ENCODE data around the gene AMN. TPM values are rescaled to one million over a fixed set of nuclear protein-coding genes. Genes with fewer than 3 reads are reported as not detected.

AMN gene
- total RNA-seq, 2 experiments from 2014 or later = 0.35 to 5.6 TPM

DNA sequence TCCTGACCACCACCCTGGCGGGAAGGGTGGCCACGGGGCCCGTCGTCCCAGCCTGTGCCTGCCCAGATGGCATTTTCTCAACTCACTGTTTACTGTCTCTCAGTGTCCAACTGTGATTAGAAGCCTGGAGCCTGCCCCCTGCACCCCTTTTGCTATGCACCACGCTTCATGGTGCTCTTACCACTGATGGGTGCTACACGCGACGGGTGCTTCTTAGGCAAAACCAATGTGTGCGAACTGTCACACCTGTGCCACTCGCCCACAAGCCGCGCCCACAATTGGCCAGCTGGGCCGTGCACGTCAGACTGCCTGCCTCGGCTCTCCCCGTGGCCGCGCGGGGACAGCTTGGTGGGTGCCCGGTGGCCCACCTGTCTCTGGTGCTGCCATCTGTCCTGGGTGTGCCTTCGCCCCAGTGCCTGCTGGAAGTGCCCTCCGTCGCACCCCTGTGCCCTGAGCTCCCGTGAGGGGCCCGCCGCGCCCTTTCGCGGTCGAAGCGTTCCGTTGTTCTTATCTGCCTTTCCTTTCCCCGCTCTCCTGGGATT is 15.1 kb upstream of the AMN start:
- Histone ChIP-seq H3K9me2 (ENCODE audit: insufficient read depth, low read length) (no peaks in the 10 kb centered on the region), H3K79me2 (ENCODE audit: insufficient read depth, low read depth, low read length) (no peaks in the 10 kb centered on the region), H3K36me3 (ENCODE audit: insufficient read depth, low read length) (no peaks in the 10 kb centered on the region), H4K20me1 (ENCODE audit: insufficient read depth, low read length) (peaks cover 3% of the 10 kb centered on the region; the same call in 1 of the 2 replicates), H2AFZ (ENCODE audit: low read length) (no peak overlapping the region), H3K9me3 (ENCODE audit: low read length) (no peaks in the 10 kb centered on the region), H3K4me1 (ENCODE audit: insufficient read depth, low read length, poor library complexity, severe bottlenecking) (peaks cover 5% of the 10 kb centered on the region), H3K4me2 (ENCODE audit: low read length) (no peak overlapping the region), H3K4me3 (ENCODE audit: low read depth, low read length, poor library complexity, severe bottlenecking) (no peak overlapping the region), H3K27ac (ENCODE audit: low read depth, low read length, poor library complexity, severe bottlenecking) (no peak overlapping the region)
- no TSS peak for BruUV-seq (replicated peaks)
- DNase-seq (ENCODE audit: low spot score) = no peak
- TF ChIP-seq EZH2phosphoT487 (IDR thresholded peaks at IDR 0.05; ENCODE audit: borderline replicate concordance, low read depth, low read length) = no peak
- TF ChIP-seq, protein P1, sequence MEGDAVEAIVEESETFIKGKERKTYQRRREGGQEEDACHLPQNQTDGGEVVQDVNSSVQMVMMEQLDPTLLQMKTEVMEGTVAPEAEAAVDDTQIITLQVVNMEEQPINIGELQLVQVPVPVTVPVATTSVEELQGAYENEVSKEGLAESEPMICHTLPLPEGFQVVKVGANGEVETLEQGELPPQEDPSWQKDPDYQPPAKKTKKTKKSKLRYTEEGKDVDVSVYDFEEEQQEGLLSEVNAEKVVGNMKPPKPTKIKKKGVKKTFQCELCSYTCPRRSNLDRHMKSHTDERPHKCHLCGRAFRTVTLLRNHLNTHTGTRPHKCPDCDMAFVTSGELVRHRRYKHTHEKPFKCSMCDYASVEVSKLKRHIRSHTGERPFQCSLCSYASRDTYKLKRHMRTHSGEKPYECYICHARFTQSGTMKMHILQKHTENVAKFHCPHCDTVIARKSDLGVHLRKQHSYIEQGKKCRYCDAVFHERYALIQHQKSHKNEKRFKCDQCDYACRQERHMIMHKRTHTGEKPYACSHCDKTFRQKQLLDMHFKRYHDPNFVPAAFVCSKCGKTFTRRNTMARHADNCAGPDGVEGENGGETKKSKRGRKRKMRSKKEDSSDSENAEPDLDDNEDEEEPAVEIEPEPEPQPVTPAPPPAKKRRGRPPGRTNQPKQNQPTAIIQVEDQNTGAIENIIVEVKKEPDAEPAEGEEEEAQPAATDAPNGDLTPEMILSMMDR (conservative IDR thresholded peaks at IDR 0.05; ENCODE audit: low read length) = no peak
- intact Hi-C loops (cut with micrococcal nuclease; ENCODE audit: unreplicated experiment) = no loop called here
- ChIA-PET CTCF (ENCODE audit: unreplicated experiment) (no interaction called here), POLR2A (no interaction called here)

DNA sequence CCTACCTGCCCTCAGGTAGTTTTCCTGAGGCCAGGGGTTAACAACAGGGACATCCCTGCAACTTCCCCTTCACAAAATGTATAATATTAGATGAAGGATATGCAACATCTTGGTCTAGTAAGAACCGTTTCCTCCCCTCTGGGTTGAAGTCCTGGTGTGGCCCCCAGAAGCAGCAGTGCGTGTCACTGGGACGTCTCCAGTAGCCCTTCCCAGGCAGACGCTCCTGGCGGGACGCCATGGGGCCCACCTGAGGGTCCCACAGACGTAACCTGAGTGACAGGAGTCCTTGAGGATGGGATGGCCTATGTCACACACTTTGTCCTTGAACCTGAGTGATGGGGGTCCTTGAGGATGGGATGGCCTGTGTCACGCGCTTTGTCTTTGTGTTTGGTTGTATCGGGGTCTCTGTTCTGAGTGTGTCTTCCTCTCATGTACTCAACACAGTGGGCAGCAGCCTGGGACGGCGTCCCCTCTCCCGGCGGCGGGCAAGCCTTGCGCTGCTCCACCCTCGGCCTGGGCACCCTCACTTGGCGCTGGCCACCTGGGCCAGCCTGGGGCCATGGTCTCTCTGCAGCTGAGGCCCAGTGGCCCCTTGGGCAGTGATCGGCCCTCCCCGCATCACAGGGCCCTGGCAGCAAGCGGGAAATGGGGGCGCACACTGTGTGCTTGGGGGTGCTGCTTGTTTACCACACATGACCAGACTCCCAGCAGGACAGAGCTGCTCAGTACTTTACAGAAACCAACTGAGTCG is 14.3 kb upstream of the AMN start:
- Histone ChIP-seq H3K4me1 (ENCODE audit: insufficient read depth, low read length, poor library complexity, severe bottlenecking) (no peaks in the 10 kb centered on the region), H3K4me2 (ENCODE audit: low read length) (no peak overlapping the region), H2AFZ (ENCODE audit: low read length) (no peak overlapping the region), H3K4me3 (ENCODE audit: low read depth, low read length, poor library complexity, severe bottlenecking) (no peak overlapping the region), H3K9me2 (ENCODE audit: insufficient read depth, low read length) (no peaks in the 10 kb centered on the region), H3K79me2 (ENCODE audit: insufficient read depth, low read depth, low read length) (no peaks in the 10 kb centered on the region), H3K27ac (ENCODE audit: low read depth, low read length, poor library complexity, severe bottlenecking) (no peak overlapping the region), H3K9me3 (ENCODE audit: low read length) (no peaks in the 10 kb centered on the region), H4K20me1 (ENCODE audit: insufficient read depth, low read length) (no peaks in the 10 kb centered on the region), H3K36me3 (ENCODE audit: insufficient read depth, low read length) (no peaks in the 10 kb centered on the region)
- TF ChIP-seq, protein P1 (conservative IDR thresholded peaks at IDR 0.05; ENCODE audit: low read length) = no peak
- no peak for TF ChIP-seq EZH2phosphoT487 (IDR thresholded peaks at IDR 0.05; ENCODE audit: borderline replicate concordance, low read depth, low read length)
- no TSS peak for BruUV-seq (replicated peaks)
- no peak for DNase-seq (ENCODE audit: low spot score)
- ChIA-PET POLR2A (no interaction called here), CTCF (ENCODE audit: unreplicated experiment) (no interaction called here)
- intact Hi-C loops (cut with micrococcal nuclease; ENCODE audit: unreplicated experiment) = no loop called here

DNA sequence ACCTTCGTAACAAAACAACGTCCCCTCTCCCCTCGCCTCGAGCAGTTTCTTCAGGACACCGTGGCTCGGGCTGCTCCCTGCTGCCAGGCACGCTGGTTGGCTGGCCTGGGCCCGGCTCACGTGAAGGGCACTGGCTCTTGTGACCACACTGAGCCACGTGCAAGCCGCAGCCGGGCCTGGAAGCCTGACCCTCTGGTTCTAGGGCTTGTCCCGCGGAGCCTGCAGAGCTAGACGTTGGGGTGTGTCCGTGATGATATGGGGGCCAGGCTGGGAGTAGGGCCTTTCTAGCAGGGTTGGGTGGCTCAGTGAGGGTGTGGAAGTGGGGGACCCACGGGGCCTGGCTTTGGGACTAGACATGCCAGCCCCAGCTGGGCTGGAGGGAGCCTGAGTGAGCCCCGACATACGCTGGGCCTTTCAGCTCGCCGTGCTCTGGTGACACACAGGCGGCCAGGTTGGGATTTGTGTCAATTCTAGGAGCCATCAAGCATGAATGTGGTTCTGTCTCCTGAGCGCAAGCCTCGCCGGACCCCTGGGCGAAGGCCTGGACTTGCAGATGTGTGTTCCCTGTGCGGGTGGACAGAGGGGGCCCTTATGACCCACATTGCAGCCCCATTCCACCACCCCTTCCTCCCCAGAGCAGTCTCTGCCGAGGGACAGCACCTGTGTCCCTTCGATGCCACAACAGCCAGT is 13.6 kb upstream of the AMN start:
- intact Hi-C loops (cut with micrococcal nuclease; ENCODE audit: unreplicated experiment) = no loop called here
- no TSS peak for BruUV-seq (replicated peaks)
- no peak overlapping the region for H2AFZ ChIP-seq (ENCODE audit: low read length)
- no peak for DNase-seq (ENCODE audit: low spot score)
- no peaks in the 10 kb centered on the region for H3K79me2 ChIP-seq (ENCODE audit: insufficient read depth, low read depth, low read length)
- no peaks in the 10 kb centered on the region for H3K36me3 ChIP-seq (ENCODE audit: insufficient read depth, low read length)
- H3K4me2 ChIP-seq (ENCODE audit: low read length) = no peak overlapping the region
- POLR2A ChIA-PET = no interaction called here
- no peaks in the 10 kb centered on the region for H4K20me1 ChIP-seq (ENCODE audit: insufficient read depth, low read length)
- H3K4me1 ChIP-seq (ENCODE audit: insufficient read depth, low read length, poor library complexity, severe bottlenecking) = peaks cover 3% of the 10 kb centered on the region
- H3K4me3 ChIP-seq (ENCODE audit: low read depth, low read length, poor library complexity, severe bottlenecking) = no peak overlapping the region
- CTCF ChIA-PET (ENCODE audit: unreplicated experiment) = no interaction called here
- TF ChIP-seq, protein P1 (conservative IDR thresholded peaks at IDR 0.05; ENCODE audit: low read length) = no peak
- no peak for TF ChIP-seq EZH2phosphoT487 (IDR thresholded peaks at IDR 0.05; ENCODE audit: borderline replicate concordance, low read depth, low read length)
- H3K9me3 ChIP-seq (ENCODE audit: low read length) = no peaks in the 10 kb centered on the region
- H3K9me2 ChIP-seq (ENCODE audit: insufficient read depth, low read length) = no peaks in the 10 kb centered on the region
- H3K27ac ChIP-seq (ENCODE audit: low read depth, low read length, poor library complexity, severe bottlenecking) = no peak overlapping the region
